K562 (cell line): ENCODE results near the gene NIPAL3. TPM values are rescaled to one million over a fixed set of nuclear protein-coding genes. Genes with fewer than 3 reads are reported as not detected.
A peak's percentile ranks its signal among the peaks of the same experiment; 100 is the strongest.

Experiments used
- ATAC-seq: fragments of 200-7000 bp; cut with Tn5 transposase; 3 replicates; pipeline ENCODE4 v1.9.1; 2020; ENCODE audit warnings: moderate library complexity
- BruUV-seq: library from RNA; stranded (reverse); fragments of 400-500 nt; replicated peaks from 2 replicates; lab custom pipeline; 2021; lab: Mats Ljungman, UMichigan
- CTCF ChIA-PET: fragments of 300-600 bp; formaldehyde crosslinking; extraction: SDS; loops from one replicate; lab custom pipeline; 2021; ENCODE audit warnings: low intra/inter-chr PET ratio; lab: Yijun Ruan, JAX
- POLR2A ChIA-PET: fragments of 300-600, 350-650 bp; sonication (Branson Sonifier 250); formaldehyde crosslinking; extraction: SDS; loops from one replicate; lab custom pipeline; 2021; ENCODE audit warnings: antibody characterized with exemption, inconsistent platforms; lab: Yijun Ruan, JAX
- DNase-seq, 4 experiments: peaks; one replicate each; pipeline versions ENCODE4 v3.0.0 to v3.0.0-alpha.2; 2011 to 2018; ENCODE audit warnings: low spot score in 3 of 4, mixed read lengths in 3 of 4; ENCODE audit errors: extremely low read depth in 1 of 4
- FAIRE-seq: peaks from 2 replicates; lab custom pipeline; 2011; peaks lifted over from hg19 to GRCh38; lab: Jason Lieb, UNC
- H2AFZ ChIP-seq: 2 replicates; pipeline ENCODE4 v1.6.0; 2011; ENCODE audit warnings: low read depth, low read length, control low read depth, inconsistent platforms
- H3K27ac ChIP-seq: fragments of 200-600 bp; 3 replicates; pipeline ENCODE4 v1.8.0; 2011; ENCODE audit warnings: low read depth, mild to moderate bottlenecking, control low read depth, inconsistent platforms, low read length, moderate library complexity, mixed read lengths; ENCODE audit errors: extremely low read depth
- H3K27me3 ChIP-seq, 2 experiments: fragments of 300-600 bp in 1 of 2; 2 replicates in 1 of 2; 3 replicates in 1 of 2; pipeline versions ENCODE4 v1.6.0 to v1.8.0; 2011; ENCODE audit warnings: inconsistent platforms in 2 of 2, low read length in 2 of 2, mild to moderate bottlenecking in 1 of 2, mixed read lengths in 1 of 2, moderate library complexity in 1 of 2; ENCODE audit not compliant: control insufficient read depth in 2 of 2, insufficient read depth in 2 of 2
- H3K36me3 ChIP-seq: fragments of 300-600 bp; 3 replicates; pipeline ENCODE4 v1.8.0; 2011; ENCODE audit warnings: mild to moderate bottlenecking, low read length, inconsistent platforms; ENCODE audit not compliant: control insufficient read depth, insufficient read depth
- H3K4me1 ChIP-seq, 2 experiments: fragments of 200-600 bp in 1 of 2; replicated peaks in 1 of 2; 2 replicates in 1 of 2; 3 replicates in 1 of 2; pipeline versions ENCODE4 v1.5.1 to v1.8.0; 2011; ENCODE audit warnings: inconsistent platforms in 2 of 2, low read length in 2 of 2, mild to moderate bottlenecking in 1 of 2, mixed read lengths in 1 of 2, moderate library complexity in 1 of 2; ENCODE audit not compliant: control insufficient read depth in 2 of 2, insufficient read depth in 2 of 2
- H3K4me2 ChIP-seq: 2 replicates; pipeline ENCODE4 v1.6.1; 2011; ENCODE audit warnings: low read length, control low read depth, inconsistent platforms, mixed read lengths; ENCODE audit not compliant: insufficient read depth
- H3K4me3 ChIP-seq: fragments of 200-600 bp; sonication (generic), shearing (Covaris generic); 2 replicates; pipeline ENCODE4 v1.5.1; 2016; ENCODE audit warnings: control low read depth, inconsistent platforms
- H3K79me2 ChIP-seq: fragments of 200-600 bp; 3 replicates; pipeline ENCODE4 v1.8.0; 2011; ENCODE audit warnings: low read length, inconsistent platforms; ENCODE audit not compliant: control insufficient read depth, insufficient read depth
- H3K9ac ChIP-seq, 2 experiments: 2 replicates each; pipeline versions ENCODE4 v1.6.0 to v1.6.1; 2011; ENCODE audit warnings: low read depth in 2 of 2, low read length in 2 of 2, control low read depth in 1 of 2, inconsistent platforms in 1 of 2, mild to moderate bottlenecking in 1 of 2, mixed read lengths in 1 of 2; ENCODE audit not compliant: insufficient read depth in 1 of 2
- H3K9me1 ChIP-seq: one replicate; pipeline ENCODE4 v1.6.0; 2011; ENCODE audit warnings: inconsistent platforms, mild to moderate bottlenecking, low read length, moderate library complexity; ENCODE audit not compliant: control insufficient read depth, insufficient read depth
- H3K9me3 ChIP-seq: replicated peaks from 2 replicates; pipeline ENCODE4 v1.5.1; 2011; ENCODE audit warnings: low read depth, low read length, inconsistent platforms; ENCODE audit not compliant: control insufficient read depth, insufficient read depth
- H4K20me1 ChIP-seq: replicated peaks from 2 replicates; pipeline ENCODE4 v1.6.1; 2011; ENCODE audit warnings: low read length, inconsistent platforms, mixed read lengths; ENCODE audit not compliant: control insufficient read depth, insufficient read depth
- CTCF ChIP-seq, 3 experiments: IDR thresholded peaks in 2 of 3; conservative IDR thresholded peaks in 1 of 3; 2 replicates each; pipeline ENCODE4 v1.5.1; 2011 to 2012; ENCODE audit warnings: low read length in 3 of 3, mild to moderate bottlenecking in 3 of 3, control low read depth in 2 of 3, improper control_type of control experiment in 1 of 3, inconsistent platforms in 1 of 3, low read depth in 1 of 3, mixed read lengths in 1 of 3, moderate library complexity in 1 of 3; ENCODE audit not compliant: insufficient read depth in 2 of 3
- EP300 ChIP-seq: IDR thresholded peaks from 2 replicates; pipeline ENCODE4 v1.6.1; 2012; ENCODE audit warnings: low read length, improper control_type of control experiment
- GATA2 ChIP-seq: sonication (generic); formaldehyde crosslinking; IDR thresholded peaks from 2 replicates; pipeline ENCODE4 v1.4.0; 2020; ENCODE audit warnings: mild to moderate bottlenecking, missing genetic modification reagents
- HCFC1 ChIP-seq: IDR thresholded peaks from 2 replicates; pipeline ENCODE4 v1.6.1; 2012; ENCODE audit warnings: low read depth, low read length, improper control_type of control experiment
- STAT5B ChIP-seq: fragments of 250-450 bp; sonication (Bioruptor Pico); IDR thresholded peaks from 2 replicates; pipeline ENCODE4 v1.8.0; 2021; ENCODE audit warnings: mild to moderate bottlenecking, inconsistent platforms
- TAF1 ChIP-seq: IDR thresholded peaks from 2 replicates; pipeline ENCODE4 v1.6.1; 2011; ENCODE audit warnings: mild to moderate bottlenecking, low read length, moderate library complexity; ENCODE audit not compliant: insufficient read depth, control insufficient read depth, severe bottlenecking; ENCODE audit errors: extremely low read depth
- TEAD2 ChIP-seq: fragments of 450-650 bp; IDR thresholded peaks from 2 replicates; pipeline ENCODE4 v1.6.1; 2016; ENCODE audit warnings: missing genetic modification characterization, control low read depth, missing compliant biosample characterization
- ZNF584 ChIP-seq: fragments of 200-800 bp; sonication (Bioruptor generic); IDR thresholded peaks from 2 replicates; pipeline ENCODE4 v1.6.1; 2016; ENCODE audit warnings: low read depth, mild to moderate bottlenecking, missing genetic modification characterization, missing compliant biosample characterization
- WGBS: fragments of 100-300 bp; shearing (Covaris generic); methylation state at CpG from one replicate; pipeline ENCODE4 v1.1.6; 2016; ENCODE audit warnings: low coverage, mixed read lengths; ENCODE audit not compliant: insufficient coverage; ENCODE audit errors: missing lambda C conversion rate; 5-methylcytosine and 5-hydroxymethylcytosine counted together
- in situ Hi-C: fragments of 300-500 bp; cut with MboI; formaldehyde crosslinking; loops from 4 replicates; pipeline ENCODE4 v1.15.0; 2018; ENCODE audit warnings: inconsistent platforms, mixed read lengths
- intact Hi-C: fragments of 100-400 bp; cut with micrococcal nuclease; formaldehyde crosslinking; loops from 2 replicates; pipeline ENCODE4 v1.14.2; 2022
- polyA plus RNA-seq, 8 experiments: library from polyadenylated mRNA; depleted of rRNA in 4 of 8; stranded (reverse) in 5 of 8; unstranded in 3 of 8; fragments of >200 nt; fragmentation: Nextera tagmentation in 2 of 8; fragmentation: Illumina TruSeq in 1 of 8; extraction: Ambion mirVana in 2 of 8; extraction: Trizol in 1 of 8; gene quantifications; 2 replicates each; pipeline versions ENCODE4 v1.2.1 to v1.2.3, GENCODE V29; 2011 to 2014; ENCODE audit warnings: inconsistent platforms in 1 of 8, missing spikeins in 1 of 8
- total RNA-seq, 7 experiments: library from RNA; depleted of rRNA in 6 of 7; stranded (reverse); fragments of >200 nt in 6 of 7; fragmentation: Illumina TruSeq in 2 of 7; extraction: Trizol in 2 of 7; gene quantifications; 2 replicates each; pipeline versions ENCODE4 v1.2.1 to v1.2.3, GENCODE V29; 2011 to 2021; ENCODE audit warnings: low replicate concordance in 1 of 7
- TF ChIP-seq, protein P1 (sequence below): sonication (generic); formaldehyde crosslinking; IDR thresholded peaks from 2 replicates; pipeline ENCODE4 v1.8.1; 2023; ENCODE audit warnings: mild to moderate bottlenecking, missing genetic modification reagents, moderate library complexity
- TF ChIP-seq, protein P2 (sequence below): fragments of 200-400 bp; formaldehyde crosslinking; IDR thresholded peaks from 2 replicates; pipeline ENCODE4 v1.6.1; 2017; ENCODE audit warnings: mild to moderate bottlenecking, low read depth, low read length, moderate library complexity

Gene NIPAL3
- total and polyA plus RNA-seq, 9 of the 15 experiments (the other 6 are each of a cell fraction or from before 2014, with no cell fraction given): 10.5 to 26.3 (median 16.0) TPM

DNA sequence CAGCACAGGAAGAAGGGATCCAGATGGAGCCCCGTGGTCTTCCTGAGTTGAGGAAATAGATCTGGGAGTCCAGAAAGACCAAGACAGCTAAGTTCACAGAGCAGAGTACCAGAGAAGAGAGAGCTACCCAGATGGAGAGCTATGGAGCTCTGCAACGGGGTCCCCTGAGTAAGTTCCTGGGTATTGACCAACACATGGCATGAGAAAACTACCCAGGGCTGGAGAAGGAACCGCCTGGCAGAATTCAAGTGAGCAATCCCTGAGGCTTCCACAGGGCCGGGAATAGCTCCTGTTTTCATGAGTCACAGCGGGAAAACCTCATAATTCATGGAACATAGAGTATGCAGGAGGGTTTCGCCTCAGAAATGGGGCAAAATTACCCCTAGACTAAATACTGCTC lies 21.7 kb upstream of the NIPAL3 start:
- H3K9me1 ChIP-seq: no peaks in the 10 kb centered on the region
- intact Hi-C loops: loop anchor here (2.0 kb wide), 1 partner anchor 323 kb away; no protein-coding TSS in a partner anchor
- CTCF ChIA-PET: interaction anchor here (1.3 to 7.3 kb wide), 2 partner anchors 194 to 323 kb away, joined by 3 to 222 read pairs; no protein-coding TSS in a partner anchor
- POLR2A ChIA-PET: interaction anchor here (0.8 to 1.4 kb wide), 2 partner anchors 18 to 31 kb away, joined by 4 read pairs; no protein-coding TSS in a partner anchor
- in situ Hi-C loops: loop anchor here (5.0 kb wide), 1 partner anchor 192 kb away; no protein-coding TSS in a partner anchor
- 0 out of 4 replicates have a peak overlapping the region, but pooled peaks of 1 of the 2 experiments have one; percentile 4 for H3K9ac ChIP-seq
- H2AFZ ChIP-seq: no peak overlapping the region
- H4K20me1 ChIP-seq: 0 out of 2 replicates have a peak, but pooled peaks cover 5% of the 10 kb centered on the region
- no peak overlapping the region for H3K4me2 ChIP-seq
- 26% methylated on average over 6 of the region's 6 CpGs for WGBS
- BruUV-seq: no TSS peak
- no peak overlapping the region for H3K27ac ChIP-seq
- FAIRE-seq (no peak), ATAC-seq (no peak), DNase-seq (peak in 1 of 4 experiments; percentile 2)
- no peaks in the 10 kb centered on the region for H3K36me3 ChIP-seq
- TF ChIP-seq TAF1 (no peak), ZNF584 (CRISPR knock-in tag) (no peak), STAT5B (CRISPR knock-in tag) (no peak), HCFC1 (no peak), GATA2 (CRISPR knock-in tag) (no peak), CTCF (IDR thresholded peaks at IDR 0.05 in 2 of 3, conservative IDR thresholded peaks at IDR 0.05 in 1 of 3; ENCODE audit: insufficient read depth in 2 of 3, low read depth in 1 of 3, low read length in 3 of 3) (no peak), TEAD2 (tag) (no peak), EP300 (no peak)
- TF ChIP-seq, protein P1, sequence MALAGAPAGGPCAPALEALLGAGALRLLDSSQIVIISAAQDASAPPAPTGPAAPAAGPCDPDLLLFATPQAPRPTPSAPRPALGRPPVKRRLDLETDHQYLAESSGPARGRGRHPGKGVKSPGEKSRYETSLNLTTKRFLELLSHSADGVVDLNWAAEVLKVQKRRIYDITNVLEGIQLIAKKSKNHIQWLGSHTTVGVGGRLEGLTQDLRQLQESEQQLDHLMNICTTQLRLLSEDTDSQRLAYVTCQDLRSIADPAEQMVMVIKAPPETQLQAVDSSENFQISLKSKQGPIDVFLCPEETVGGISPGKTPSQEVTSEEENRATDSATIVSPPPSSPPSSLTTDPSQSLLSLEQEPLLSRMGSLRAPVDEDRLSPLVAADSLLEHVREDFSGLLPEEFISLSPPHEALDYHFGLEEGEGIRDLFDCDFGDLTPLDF (CRISPR knock-in tag): no peak
- TF ChIP-seq, protein P2, sequence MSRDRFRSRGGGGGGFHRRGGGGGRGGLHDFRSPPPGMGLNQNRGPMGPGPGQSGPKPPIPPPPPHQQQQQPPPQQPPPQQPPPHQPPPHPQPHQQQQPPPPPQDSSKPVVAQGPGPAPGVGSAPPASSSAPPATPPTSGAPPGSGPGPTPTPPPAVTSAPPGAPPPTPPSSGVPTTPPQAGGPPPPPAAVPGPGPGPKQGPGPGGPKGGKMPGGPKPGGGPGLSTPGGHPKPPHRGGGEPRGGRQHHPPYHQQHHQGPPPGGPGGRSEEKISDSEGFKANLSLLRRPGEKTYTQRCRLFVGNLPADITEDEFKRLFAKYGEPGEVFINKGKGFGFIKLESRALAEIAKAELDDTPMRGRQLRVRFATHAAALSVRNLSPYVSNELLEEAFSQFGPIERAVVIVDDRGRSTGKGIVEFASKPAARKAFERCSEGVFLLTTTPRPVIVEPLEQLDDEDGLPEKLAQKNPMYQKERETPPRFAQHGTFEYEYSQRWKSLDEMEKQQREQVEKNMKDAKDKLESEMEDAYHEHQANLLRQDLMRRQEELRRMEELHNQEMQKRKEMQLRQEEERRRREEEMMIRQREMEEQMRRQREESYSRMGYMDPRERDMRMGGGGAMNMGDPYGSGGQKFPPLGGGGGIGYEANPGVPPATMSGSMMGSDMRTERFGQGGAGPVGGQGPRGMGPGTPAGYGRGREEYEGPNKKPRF: no peak
- TF ChIP-seq, all 486 proteins: peak for 0
- Histone ChIP-seq H3K9me3 (no peaks in the 10 kb centered on the region), H3K27me3 (no peaks in the 10 kb centered on the region), H3K79me2 (no peaks in the 10 kb centered on the region), H3K4me3 (no peak overlapping the region), H3K4me1 (no peaks in the 10 kb centered on the region)
